AG09319 (cell line): ENCODE results near the gene MARCHF10.

Experiments used
- DNase-seq: peaks from one replicate; pipeline ENCODE4 v3.0.0-alpha.2; 2010; ENCODE audit warnings: low read depth; ENCODE audit errors: extremely low read depth
- CTCF ChIP-seq: IDR thresholded peaks from 2 replicates; pipeline ENCODE4 v1.5.1; 2011; ENCODE audit warnings: low read depth, mild to moderate bottlenecking, inconsistent platforms, low read length, moderate library complexity

The MARCHF10 gene

DNA sequence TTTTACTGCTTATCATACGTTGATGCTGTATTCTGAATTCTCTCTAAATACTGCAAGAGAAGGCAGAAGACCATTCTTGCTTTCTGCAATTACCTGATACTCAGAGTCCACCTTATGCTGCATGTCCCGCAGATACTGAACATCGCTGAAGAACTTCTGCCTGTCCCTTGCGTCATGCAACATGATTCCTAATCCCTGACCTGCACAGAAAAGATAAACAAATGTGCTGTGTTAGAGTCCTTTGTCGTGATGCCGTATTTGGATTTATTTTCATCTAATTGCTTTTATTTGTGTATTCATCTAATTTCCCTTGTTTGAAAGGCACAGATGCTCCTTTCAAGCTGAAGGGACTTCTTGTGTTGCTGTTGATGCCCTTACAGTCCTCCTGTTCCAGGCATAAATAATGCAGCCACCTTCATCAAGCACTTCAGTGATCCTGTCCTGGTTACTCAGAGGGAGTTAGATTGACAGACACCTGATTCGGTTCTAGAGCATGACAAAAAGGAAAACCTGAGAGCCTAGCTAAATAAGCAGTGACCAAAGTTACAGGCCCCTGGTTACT, 6.5 kb downstream of the MARCHF10 start:
- no peak for DNase-seq
- no peak for TF ChIP-seq CTCF

GRCh38 chr17:62800585-62800984, 7.5 kb downstream of the MARCHF10 start:
- DNase-seq: no peak

DNA sequence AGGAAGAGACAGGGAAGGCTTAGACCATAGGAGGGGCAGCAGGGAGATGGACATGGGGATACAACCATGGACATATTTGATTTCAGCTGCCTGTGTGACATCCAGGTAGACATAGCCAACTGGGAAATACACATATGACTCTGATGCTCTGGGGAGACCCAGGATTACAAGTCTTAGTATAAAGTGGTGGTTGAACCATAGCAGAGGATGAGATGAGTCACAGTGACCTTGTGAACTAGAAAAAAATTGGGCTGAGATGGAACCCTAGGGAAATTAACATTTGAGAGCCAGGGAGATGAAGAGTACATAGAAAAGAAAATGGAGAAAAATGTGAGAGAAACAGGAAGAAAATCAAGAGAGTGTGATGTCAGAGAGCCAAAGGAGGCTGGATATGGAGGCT, 10.2 kb downstream of the MARCHF10 start:
- DNase-seq: no peak
- TF ChIP-seq CTCF: no peak

More at GRCh38 chr17:62800585-62800984, 7.5 kb downstream of the MARCHF10 start:
- TF ChIP-seq CTCF: no peak

GRCh38 chr17:62796291-62796690, 11.8 kb downstream of the MARCHF10 start:
- TF ChIP-seq CTCF: no peak
- DNase-seq: no peak

GRCh38 chr17:62794666-62794971, 13.5 kb downstream of the MARCHF10 start:
- no peak for TF ChIP-seq CTCF
- no peak for DNase-seq

DNA sequence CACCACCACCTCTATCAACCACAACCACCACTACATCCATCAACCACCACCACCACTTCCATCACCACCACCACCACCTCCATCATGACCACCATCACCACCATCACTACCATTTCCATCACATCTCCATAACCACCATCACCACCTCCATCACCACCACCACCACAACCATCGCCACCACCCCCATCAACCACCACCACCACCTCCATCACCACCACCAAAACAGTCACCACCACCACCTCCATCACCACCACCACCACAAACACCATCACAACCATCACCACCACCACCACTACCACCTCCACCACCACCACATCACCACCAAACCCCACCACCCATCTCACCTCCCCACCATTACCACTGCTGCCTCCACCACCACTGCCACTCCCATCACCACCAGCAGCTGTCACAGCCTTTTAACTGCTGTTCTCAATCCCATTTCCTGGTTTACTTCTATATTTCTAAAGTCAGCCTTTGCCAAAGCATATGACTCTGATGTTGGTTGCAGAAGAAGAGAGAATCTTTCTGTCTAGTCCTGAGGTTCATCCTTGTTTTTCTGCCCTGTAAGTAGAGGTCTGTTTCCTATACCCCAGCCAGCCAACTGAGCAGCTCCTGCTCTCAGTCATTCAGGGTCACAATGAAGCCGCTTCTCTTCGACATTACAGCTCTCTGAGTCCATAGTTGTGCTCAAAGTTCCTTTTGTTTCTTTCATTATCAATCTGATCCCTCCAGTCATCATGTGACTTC, 14.0 kb downstream of the MARCHF10 start:
- DNase-seq: no peak
- TF ChIP-seq CTCF: no peak

DNA sequence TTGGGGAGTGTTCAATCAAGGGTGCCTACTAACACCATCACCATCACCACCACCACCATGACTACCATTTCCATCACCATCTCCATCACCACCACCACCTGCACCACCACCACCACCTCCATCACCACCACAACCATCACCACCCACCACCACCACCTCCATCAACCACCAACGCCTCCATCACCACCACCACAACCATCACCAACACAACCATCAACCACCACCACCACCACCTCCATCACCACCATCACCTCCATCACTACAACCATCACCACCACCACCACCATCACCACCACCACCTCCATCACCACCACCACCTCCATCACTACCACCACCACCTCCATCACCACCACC, 15.7 kb downstream of the MARCHF10 start:
- TF ChIP-seq CTCF: no peak
- no peak for DNase-seq
